Ascending aorta (tissue), 2 donors: ENCODE measurements around the gene RGS3. TPM values are rescaled to one million over a fixed set of nuclear protein-coding genes. Genes with fewer than 3 reads are reported as not detected.
A peak's percentile ranks its signal among the peaks of the same experiment; 100 is the strongest.

ENCODE experiments used
- DNase-seq, 2 donors: peaks; one replicate each; pipeline ENCODE4 v3.0.0-alpha.2; 2019; ENCODE audit warnings: low spot score in 2 of 2
- H3K27ac ChIP-seq, 2 donors: fragments of 200-600 bp; sonication (generic); one replicate each; pipeline ENCODE4 v1.5.1; 2016 to 2017; ENCODE audit warnings: mild to moderate bottlenecking in 1 of 2
- H3K27me3 ChIP-seq: fragments of 200-600 bp; sonication (generic); one replicate; pipeline ENCODE4 v1.5.1; 2017
- H3K36me3 ChIP-seq, 2 donors: fragments of 200-600 bp; sonication (generic); one replicate each; pipeline ENCODE4 v1.5.1; 2016
- H3K4me1 ChIP-seq, 2 donors: fragments of 200-600 bp; sonication (generic); one replicate each; pipeline ENCODE4 v1.5.1; 2016 to 2017; ENCODE audit warnings: mild to moderate bottlenecking in 1 of 2
- H3K4me3 ChIP-seq, 2 donors: fragments of 200-600 bp; sonication (generic); one replicate each; pipeline ENCODE4 v1.5.1; 2016 to 2017; ENCODE audit warnings: mild to moderate bottlenecking in 1 of 2
- H3K9me3 ChIP-seq, 2 donors: fragments of 200-600 bp; sonication (generic); one replicate each; pipeline ENCODE4 v1.5.1; 2016
- CTCF ChIP-seq, 3 experiments: fragments of 200-600 bp in 2 of 3; fragments of 450-650 bp in 1 of 3; sonication (generic) in 2 of 3; IDR thresholded peaks; one replicate each; pipeline ENCODE4 v1.5.1; 2016 to 2019; ENCODE audit warnings: antibody characterized with exemption in 3 of 3, mild to moderate bottlenecking in 1 of 3, moderate library complexity in 1 of 3
- intact Hi-C: fragments of 100-400 bp; cut with DNase I; formaldehyde crosslinking; loops from one replicate; pipeline ENCODE4 v1.15.1; 2023
- total RNA-seq: library from RNA; depleted of rRNA; stranded (reverse); fragments of >200 nt; gene quantifications from one replicate; pipeline ENCODE4 v1.1.0, GENCODE V29; 2016

Gene RGS3
- total RNA-seq, 1 donor from 2014 or later: 125 TPM

- no peak for DNase-seq
- no peaks in the 10 kb centered on the region for H3K27me3 ChIP-seq
- peaks cover 20 to 21% of the 10 kb centered on the region in 2 donors for H3K4me1 ChIP-seq
- H3K27ac ChIP-seq: no peak overlapping the region
- H3K36me3 ChIP-seq: peaks cover 14 to 31% of the 10 kb centered on the region in 2 donors
- no peaks in the 10 kb centered on the region for H3K9me3 ChIP-seq
- TF ChIP-seq CTCF (IDR thresholded peaks at IDR 0.05): no peak
- intact Hi-C loops: no loop called here
- no peak overlapping the region for H3K4me3 ChIP-seq
These were observed 52.3 kb downstream of the RGS3 start for GRCh38 chr9:113515862-113516261.

GRCh38 chr9:113516840-113517577 is 53.5 kb downstream of the RGS3 start:
- DNase-seq: no peak
- peaks cover 14 to 31% of the 10 kb centered on the region in 2 donors for H3K36me3 ChIP-seq
- no peaks in the 10 kb centered on the region for H3K27me3 ChIP-seq
- H3K9me3 ChIP-seq: no peaks in the 10 kb centered on the region
- no peak for TF ChIP-seq CTCF (IDR thresholded peaks at IDR 0.05)
- intact Hi-C loops: no loop called here
- no peak overlapping the region for H3K4me3 ChIP-seq
- peak overlapping the region; percentile 50 to 93 for H3K27ac ChIP-seq
- H3K4me1 ChIP-seq: peaks cover 22 to 26% of the 10 kb centered on the region in 2 donors

- H3K4me1 ChIP-seq: peaks cover 48 to 51% of the 10 kb centered on the region in 2 donors
- peaks cover 12 to 27% of the 10 kb centered on the region in 2 donors for H3K36me3 ChIP-seq
- intact Hi-C loops: loop anchor here (2.0 to 5.0 kb wide), 4 partner anchors 27 to 65 kb away; no protein-coding TSS in a partner anchor
- H3K9me3 ChIP-seq: no peaks in the 10 kb centered on the region
- TF ChIP-seq CTCF (IDR thresholded peaks at IDR 0.05): no peak
- H3K4me3 ChIP-seq: no peak overlapping the region
- peak overlapping the region; percentile 93 to 95 for H3K27ac ChIP-seq
- no peak for DNase-seq
- no peaks in the 10 kb centered on the region for H3K27me3 ChIP-seq
These were observed 56.0 kb downstream of the RGS3 start for GRCh38 chr9:113519426-113520108.

- H3K9me3 ChIP-seq: no peaks in the 10 kb centered on the region
- H3K36me3 ChIP-seq: peaks cover 7 to 21% of the 10 kb centered on the region in 2 donors
- no peak for TF ChIP-seq CTCF (IDR thresholded peaks at IDR 0.05)
- intact Hi-C loops: loop anchor here (2.0 to 5.0 kb wide), 3 partner anchors 37 to 65 kb away; no protein-coding TSS in a partner anchor
- DNase-seq: peak in 1 of 2 donors; percentile 79
- no peak overlapping the region for H3K4me3 ChIP-seq
- H3K27ac ChIP-seq: peak overlapping the region; percentile 93 to 95
- peaks cover 53 to 56% of the 10 kb centered on the region in 2 donors for H3K4me1 ChIP-seq
- H3K27me3 ChIP-seq: no peaks in the 10 kb centered on the region
These were observed 56.6 kb downstream of the RGS3 start for GRCh38 chr9:113520109-113520642.

- H3K27me3 ChIP-seq: no peaks in the 10 kb centered on the region
- peak overlapping the region; percentile 75 to 93 for H3K27ac ChIP-seq
- TF ChIP-seq CTCF (IDR thresholded peaks at IDR 0.05): no peak
- intact Hi-C loops: loop anchor here (2.0 to 5.0 kb wide), 3 partner anchors 36 to 67 kb away; no protein-coding TSS in a partner anchor
- DNase-seq: no peak
- H3K4me1 ChIP-seq: peaks cover 56 to 67% of the 10 kb centered on the region in 2 donors
- no peaks in the 10 kb centered on the region for H3K9me3 ChIP-seq
- H3K36me3 ChIP-seq: peaks cover 4 to 11% of the 10 kb centered on the region in 2 donors
- no peak overlapping the region for H3K4me3 ChIP-seq
These were observed 58.2 kb downstream of the RGS3 start for GRCh38 chr9:113521693-113522255.
